Right forelimb (tissue), 1 donor: ENCODE measurements around the gene GPR143.

Experiments used
- DNase-seq: peaks from one replicate; pipeline ENCODE4 v3.0.0-alpha.2; 2018

GPR143 gene

GRCh38 chrX:9706421-9706820 is 59.2 kb downstream of the GPR143 start:
- no peak for DNase-seq

DNA sequence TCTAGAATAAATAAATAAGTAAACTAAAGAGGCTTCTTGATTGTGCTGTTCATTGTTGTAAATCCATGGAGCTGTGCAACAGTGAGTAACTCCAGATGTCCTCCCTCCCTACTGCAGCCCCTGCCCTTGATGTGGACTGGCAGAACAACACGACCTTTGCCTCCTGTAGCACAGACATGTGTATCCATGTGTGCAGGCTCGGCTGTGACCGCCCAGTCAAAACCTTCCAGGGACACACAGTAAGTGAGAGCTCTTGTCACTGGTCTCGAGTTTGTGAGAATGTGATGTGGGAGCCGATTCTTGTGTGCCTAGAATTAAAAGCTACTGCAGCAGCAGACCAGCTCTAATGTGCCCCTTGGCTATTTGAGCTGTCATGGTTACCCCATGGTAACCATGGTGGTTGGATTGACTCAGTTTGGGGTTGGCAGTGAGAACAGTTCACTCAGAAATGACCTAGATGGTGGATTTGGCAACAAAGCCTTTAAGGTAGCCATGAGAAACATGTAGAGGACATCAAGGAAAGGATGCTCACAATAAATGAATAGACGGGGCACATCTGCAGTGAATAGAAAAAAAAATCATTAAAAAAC is 60.7 kb downstream of the GPR143 start:
- no peak for DNase-seq

- DNase-seq, result no peak
Observed at GRCh38 chrX:9703406-9703805, 62.2 kb downstream of the GPR143 start.

DNA sequence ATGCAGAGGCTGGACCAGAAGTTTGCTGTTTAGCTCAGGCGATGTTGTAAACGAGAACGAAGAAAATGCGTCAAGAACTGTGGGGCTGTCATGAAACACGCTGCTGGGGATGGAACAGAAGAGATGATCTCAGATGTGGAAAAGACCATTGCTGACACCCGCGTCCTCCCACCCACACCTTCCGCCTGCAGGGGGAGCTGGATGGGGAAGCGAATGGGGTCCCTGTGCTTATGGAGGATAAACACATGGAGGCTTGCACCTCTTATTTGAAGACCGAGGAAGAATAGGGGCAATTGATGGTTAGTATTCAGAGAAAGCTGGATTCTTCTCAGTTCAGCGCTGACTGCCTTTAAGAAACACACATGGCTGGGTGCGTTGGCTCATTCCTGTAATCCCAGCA is 63.9 kb downstream of the GPR143 start:
- DNase-seq, result no peak

GRCh38 chrX:9700555-9700954 is 65.1 kb downstream of the GPR143 start:
- DNase-seq, result no peak

GRCh38 chrX:9698576-9698975 is 67.1 kb downstream of the GPR143 start:
- no peak for DNase-seq

- no peak for DNase-seq
Observed at GRCh38 chrX:9693307-9694001, 72.2 kb downstream of the GPR143 start.

GRCh38 chrX:9690046-9690445 is 75.6 kb downstream of the GPR143 start:
- DNase-seq, result no peak

GRCh38 chrX:9688833-9689232 is 76.8 kb downstream of the GPR143 start:
- DNase-seq, result no peak

- DNase-seq, result no peak
Observed at GRCh38 chrX:9687899-9688298, 77.7 kb downstream of the GPR143 start.

GRCh38 chrX:9683350-9683749 is 82.3 kb downstream of the GPR143 start:
- DNase-seq, result no peak

DNA sequence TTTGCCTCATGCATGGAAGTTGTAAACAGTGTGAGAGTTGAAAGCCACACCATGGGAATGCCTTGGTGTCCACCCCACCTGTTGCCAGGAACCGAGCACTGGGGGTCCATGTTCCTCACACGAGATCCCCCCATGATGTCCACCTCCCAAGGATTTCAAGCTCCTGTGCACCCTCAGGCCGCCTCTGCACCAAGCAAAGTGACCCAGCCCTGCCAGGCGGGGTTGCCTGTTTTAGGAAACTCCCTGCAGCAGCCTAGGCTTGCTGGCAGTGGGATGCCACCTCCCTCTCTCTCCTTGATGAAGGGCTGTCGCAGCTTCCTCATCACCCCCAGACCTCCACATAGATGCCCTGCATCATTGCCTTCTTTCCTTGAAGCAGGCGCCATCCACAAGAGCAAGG is 82.8 kb downstream of the GPR143 start:
- no peak for DNase-seq

DNA sequence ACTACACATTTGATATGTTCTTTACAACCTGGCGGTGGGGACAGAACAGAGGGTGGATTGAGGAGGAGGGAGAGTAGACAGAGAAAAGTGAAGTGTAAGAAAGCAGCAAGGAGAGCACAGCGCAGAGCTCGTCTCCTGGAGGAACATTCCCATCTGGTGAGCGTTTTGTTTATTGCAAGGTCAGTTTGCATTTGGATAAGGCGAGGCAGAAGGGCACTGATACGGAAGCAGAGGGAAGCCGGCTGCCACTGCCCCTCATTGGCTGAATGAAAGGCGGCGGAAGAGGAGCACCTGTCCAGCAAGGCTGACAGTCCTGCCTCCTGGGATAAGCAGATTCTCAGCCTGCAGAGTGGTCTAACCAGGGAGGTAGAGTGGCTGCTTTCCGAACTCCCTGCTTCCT is 83.2 kb downstream of the GPR143 start:
- DNase-seq, result no peak

- no peak for DNase-seq
Observed at GRCh38 chrX:9681422-9681821, 84.2 kb downstream of the GPR143 start.

GRCh38 chrX:9681011-9681410 is 84.6 kb downstream of the GPR143 start:
- no peak for DNase-seq

GRCh38 chrX:9678215-9678965 is 87.3 kb downstream of the GPR143 start:
- DNase-seq, result no peak

DNA sequence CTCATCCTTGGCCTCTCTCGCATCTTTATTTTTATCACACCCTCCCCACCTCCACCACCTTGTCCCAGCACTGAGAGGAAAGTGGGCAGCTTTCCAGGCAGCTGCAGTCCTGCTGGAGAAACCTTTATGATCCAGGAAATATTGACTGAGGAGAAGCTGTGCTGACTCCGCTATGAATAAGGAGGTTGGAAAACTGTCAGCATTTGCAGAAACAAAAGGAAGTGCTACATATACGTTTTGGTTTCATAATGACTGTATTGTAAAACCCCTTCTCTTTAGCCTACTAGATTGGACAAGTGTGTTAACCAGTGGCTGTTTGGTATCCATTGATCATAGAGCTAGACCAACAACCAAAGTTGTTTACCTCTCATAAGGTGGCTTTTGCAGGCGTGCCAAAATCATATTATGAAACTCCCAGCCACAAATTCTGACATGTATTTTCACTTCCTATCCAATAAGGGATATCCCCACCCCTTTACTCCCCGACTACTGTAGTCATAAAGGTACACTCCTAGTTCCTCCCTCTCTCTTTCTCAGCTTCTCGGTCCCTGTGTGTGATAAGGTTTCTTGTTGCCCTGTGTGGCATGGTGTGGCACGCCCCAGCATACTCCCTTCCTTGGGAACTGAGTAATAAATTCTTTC is 88.4 kb downstream of the GPR143 start:
- peak; percentile 56 for DNase-seq

DNA sequence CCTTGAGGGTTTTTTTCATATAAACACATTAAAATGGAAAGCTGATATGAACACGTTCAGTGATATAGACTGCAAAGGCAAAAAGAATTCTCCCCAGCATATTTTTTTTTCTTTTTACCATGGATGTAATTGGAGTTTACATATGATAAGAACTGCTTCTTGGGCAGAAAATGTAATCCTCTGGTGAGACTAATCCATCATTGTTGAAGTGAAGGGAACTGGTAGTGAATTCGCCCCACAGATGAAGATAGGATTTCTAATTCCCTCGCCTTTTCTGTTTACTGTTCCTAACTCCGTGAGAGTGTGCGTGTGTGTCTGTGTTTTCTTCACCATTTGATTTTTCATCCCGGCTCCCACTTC is 88.9 kb downstream of the GPR143 start:
- DNase-seq, result no peak

GRCh38 chrX:9676306-9676705 is 89.3 kb downstream of the GPR143 start:
- DNase-seq, result peak; percentile 70
